Measurements from ENCODE around the gene ELOVL2. TPM values are rescaled to one million over a fixed set of nuclear protein-coding genes. Genes with fewer than 3 reads are reported as not detected.
"Not testable (repeated sequence)": the region's sequence is repeated elsewhere in the genome, so short reads cannot be mapped to it uniquely, and the experiment has no call there.

The ELOVL2 gene
- total RNA-seq, 2 experiments from 2014 or later = not detected

DNA sequence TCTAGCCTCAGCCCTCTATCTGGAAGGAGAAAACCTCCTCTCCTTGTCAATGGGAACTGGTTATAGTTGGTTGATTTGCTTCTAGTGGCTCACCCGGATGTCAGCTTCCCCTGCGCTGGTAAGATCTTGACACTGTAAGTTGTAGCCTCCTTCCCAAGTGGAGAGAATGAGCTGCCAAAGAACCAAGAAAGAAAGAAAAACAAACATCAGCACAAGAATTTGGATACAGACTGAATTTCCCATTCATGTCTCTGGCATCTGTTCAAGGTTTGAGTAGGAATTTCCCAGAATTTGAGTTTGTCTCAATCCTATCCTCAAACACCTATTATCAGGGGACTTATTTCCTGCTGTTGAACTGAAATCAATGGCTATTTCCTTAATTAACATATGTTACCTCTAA lies 44.1 kb downstream of the ELOVL2 start:
- Mint-ChIP-seq H3K27ac (no peak overlapping the region), H3K36me3 (ENCODE audit: low read depth) (no peaks in the 10 kb centered on the region), H3K4me1 (ENCODE audit: low read depth) (no peaks in the 10 kb centered on the region), H3K9me3 (ENCODE audit: insufficient read depth) (no peaks in the 10 kb centered on the region), H3K27me3 (ENCODE audit: low read depth) (peaks cover 22% of the 10 kb centered on the region), H3K4me3 (no peak overlapping the region)
- ATAC-seq = no peak
- ChIA-PET POLR2A (no interaction called here), CTCF (no interaction called here)
- DNase-seq = no peak

DNA sequence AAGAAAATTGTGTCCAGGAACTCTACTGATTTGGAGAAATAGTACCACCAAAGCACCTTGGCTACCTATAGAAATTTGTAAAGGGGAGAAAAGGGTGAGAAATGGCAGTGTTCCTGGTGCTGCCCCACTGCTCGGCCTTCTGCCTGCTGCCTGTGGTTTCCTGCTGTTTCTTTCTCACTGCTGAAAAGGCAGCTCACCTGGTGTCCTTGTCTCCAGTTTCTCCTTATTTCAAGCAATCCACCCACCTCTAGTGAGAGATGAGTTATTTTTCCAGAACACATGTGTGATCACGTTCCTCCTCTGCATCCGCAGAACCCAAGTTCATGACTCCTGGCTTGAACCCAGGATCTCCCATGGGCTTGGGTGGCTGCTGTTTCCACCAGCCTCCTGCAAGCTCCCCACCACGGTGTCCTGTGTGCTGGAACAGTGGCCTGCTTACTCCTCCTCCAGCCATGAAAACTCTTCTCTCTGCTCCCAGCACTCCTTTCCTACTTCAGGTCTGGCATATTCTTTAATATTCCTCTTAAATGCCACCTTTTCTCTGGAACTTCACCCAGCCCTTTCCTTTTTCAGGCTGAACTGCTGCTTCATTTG lies 48.9 kb downstream of the ELOVL2 start:
- Mint-ChIP-seq H3K27me3 (ENCODE audit: low read depth) (peaks cover 4% of the 10 kb centered on the region), H3K4me1 (ENCODE audit: low read depth) (no peaks in the 10 kb centered on the region), H3K4me3 (no peak overlapping the region), H3K36me3 (ENCODE audit: low read depth) (no peaks in the 10 kb centered on the region), H3K27ac (no peak overlapping the region), H3K9me3 (ENCODE audit: insufficient read depth) (no peaks in the 10 kb centered on the region)
- ChIA-PET POLR2A (interaction anchor here (0.5 kb wide), 1 partner anchor 33 kb away, joined by 3 read pairs; no protein-coding TSS in a partner anchor), CTCF (no interaction called here)
- no peak for ATAC-seq
- DNase-seq = no peak

DNA sequence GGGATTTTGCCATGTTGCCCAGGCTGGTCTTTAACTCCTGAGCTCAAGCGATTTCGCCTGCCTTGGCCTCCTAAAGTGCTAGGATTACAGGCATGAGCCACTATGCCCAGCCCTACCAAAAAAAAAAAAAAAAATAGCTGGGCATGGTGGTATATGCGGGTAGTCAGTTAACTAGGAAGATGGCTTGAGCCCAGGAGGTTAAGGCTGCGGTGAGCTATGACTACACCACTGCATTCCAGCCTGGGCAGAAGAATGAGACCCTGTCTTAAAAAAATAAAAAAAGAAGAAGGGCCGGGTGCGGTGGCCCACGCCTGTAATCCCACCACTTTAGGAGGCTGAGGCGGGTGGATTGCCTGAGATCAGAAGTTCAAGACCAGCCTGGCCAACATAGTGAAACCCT lies 50.2 kb downstream of the ELOVL2 start:
- Mint-ChIP-seq H3K27ac (no peak overlapping the region), H3K4me1 (ENCODE audit: low read depth) (no peaks in the 10 kb centered on the region)

DNA sequence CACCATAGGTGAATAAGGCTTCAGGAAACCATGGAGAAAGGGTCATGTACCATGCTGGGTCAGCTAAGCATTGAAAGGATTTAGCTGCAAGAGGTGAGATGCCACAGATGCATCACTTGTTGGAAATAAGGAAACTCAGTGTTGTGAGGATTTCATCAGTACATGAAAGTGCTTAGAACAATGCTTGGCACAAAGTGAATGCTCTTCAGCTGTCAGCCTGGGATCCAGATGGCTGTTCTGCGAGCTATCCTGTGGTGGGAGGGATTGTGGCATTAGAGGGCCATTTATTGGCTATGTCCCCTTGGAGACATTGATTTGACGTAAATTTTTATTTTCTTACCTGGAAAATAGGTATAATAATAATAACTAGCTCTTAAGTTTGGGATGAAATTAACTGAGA lies 53.0 kb downstream of the ELOVL2 start:
- no peak for ATAC-seq
- POLR2A ChIA-PET = no interaction called here
- CTCF ChIA-PET = interaction anchor here (1.6 kb wide), 1 partner anchor 37 kb away, joined by 6 read pairs; no protein-coding TSS in a partner anchor
- no peaks in the 10 kb centered on the region for H3K27me3 Mint-ChIP-seq (ENCODE audit: low read depth)
- no peak for DNase-seq
- no peaks in the 10 kb centered on the region for H3K9me3 Mint-ChIP-seq (ENCODE audit: insufficient read depth)
- no peaks in the 10 kb centered on the region for H3K36me3 Mint-ChIP-seq (ENCODE audit: low read depth)
- no peaks in the 10 kb centered on the region for H3K4me1 Mint-ChIP-seq (ENCODE audit: low read depth)
- no peak overlapping the region for H3K4me3 Mint-ChIP-seq
- no peak overlapping the region for H3K27ac Mint-ChIP-seq

More for the DNA sequence above, 50.2 kb downstream of the ELOVL2 start:
- POLR2A ChIA-PET = no interaction called here
- Mint-ChIP-seq H3K9me3 (ENCODE audit: insufficient read depth) (no peaks in the 10 kb centered on the region), H3K27me3 (ENCODE audit: low read depth) (no peaks in the 10 kb centered on the region), H3K4me3 (no peak overlapping the region), H3K36me3 (ENCODE audit: low read depth) (no peaks in the 10 kb centered on the region)
- ATAC-seq = no peak
- no peak for DNase-seq
- CTCF ChIA-PET = interaction anchor here (1.5 kb wide), 1 partner anchor 39 kb away, joined by 4 read pairs; no protein-coding TSS in a partner anchor

DNA sequence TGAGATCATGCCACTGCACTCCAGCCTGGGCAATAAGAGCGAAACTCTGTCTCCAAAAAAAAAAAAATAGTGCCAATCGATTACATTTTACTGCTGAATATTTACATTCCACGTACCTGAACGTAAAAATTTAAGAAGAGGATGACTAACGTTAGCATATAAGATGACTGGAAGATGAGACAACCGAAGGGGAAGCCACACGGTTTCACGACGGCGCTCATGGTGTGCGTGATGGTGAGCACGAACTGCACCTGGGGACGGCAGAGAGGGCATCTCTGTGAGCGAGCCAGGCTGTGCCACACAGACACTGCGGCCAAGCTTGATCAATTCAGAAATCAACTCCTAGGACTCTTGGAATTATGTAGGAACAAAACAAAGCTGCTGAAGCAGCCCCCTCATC lies 54.5 kb downstream of the ELOVL2 start:
- ChIA-PET POLR2A (no interaction called here), CTCF (interaction anchor here (1.6 kb wide), 1 partner anchor 35 kb away, joined by 6 read pairs; no protein-coding TSS in a partner anchor)
- H3K27me3 Mint-ChIP-seq (ENCODE audit: low read depth) = no peaks in the 10 kb centered on the region
- H3K4me1 Mint-ChIP-seq (ENCODE audit: low read depth) = no peaks in the 10 kb centered on the region
- DNase-seq (no peak), ATAC-seq (no peak)
- no peak overlapping the region for H3K27ac Mint-ChIP-seq
- no peaks in the 10 kb centered on the region for H3K9me3 Mint-ChIP-seq (ENCODE audit: insufficient read depth)
- H3K36me3 Mint-ChIP-seq (ENCODE audit: low read depth) = no peaks in the 10 kb centered on the region
- no peak overlapping the region for H3K4me3 Mint-ChIP-seq

DNA sequence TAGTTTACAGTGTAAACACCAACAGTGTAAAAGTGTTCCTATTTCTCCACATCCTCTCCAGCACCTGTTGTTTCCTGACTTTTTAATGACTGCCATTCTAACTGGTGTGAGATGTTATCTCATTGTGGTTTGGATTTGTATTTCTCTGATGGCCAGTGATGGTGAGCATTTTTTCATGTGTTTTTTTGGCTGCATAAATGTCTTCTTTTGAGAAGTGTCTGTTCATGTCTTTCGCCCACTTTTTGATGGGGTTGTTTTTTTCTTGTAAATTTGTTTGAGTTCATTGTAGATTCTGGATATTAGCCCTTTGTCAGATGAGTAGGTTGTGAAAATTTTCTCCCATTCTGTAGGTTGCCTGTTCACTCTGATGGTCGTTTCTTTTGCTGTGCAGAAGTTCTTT lies 59.1 kb downstream of the ELOVL2 start:
- DNase-seq; CTCF ChIA-PET; H3K27ac Mint-ChIP-seq; H3K9me3 Mint-ChIP-seq (ENCODE audit: insufficient read depth); H3K4me1 Mint-ChIP-seq (ENCODE audit: low read depth); ATAC-seq; H3K36me3 Mint-ChIP-seq (ENCODE audit: low read depth); H3K27me3 Mint-ChIP-seq (ENCODE audit: low read depth); POLR2A ChIA-PET; H3K4me3 Mint-ChIP-seq: not testable (repeated sequence)

DNA sequence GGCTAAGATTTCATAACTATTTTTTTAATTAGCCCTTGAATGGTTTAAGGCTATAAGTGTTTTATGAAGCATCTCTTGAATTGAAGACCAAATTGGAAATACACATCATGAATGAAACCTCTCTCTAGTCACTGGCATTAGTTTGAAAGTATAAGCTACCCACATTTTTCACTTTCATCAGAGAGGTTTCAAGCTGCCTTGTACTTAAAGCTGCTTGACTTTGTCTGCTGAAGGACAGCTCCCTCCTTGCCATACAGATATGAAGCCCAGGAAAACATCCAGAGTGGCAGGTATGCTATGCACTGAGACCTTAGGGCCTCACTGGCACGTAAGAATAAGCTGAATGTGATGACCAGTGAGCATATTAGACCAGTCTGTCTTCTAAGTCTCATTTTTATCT lies 62.7 kb downstream of the ELOVL2 start:
- H3K27ac Mint-ChIP-seq = no peak overlapping the region
- H3K27me3 Mint-ChIP-seq (ENCODE audit: low read depth) = peaks cover 2% of the 10 kb centered on the region
- no peaks in the 10 kb centered on the region for H3K9me3 Mint-ChIP-seq (ENCODE audit: insufficient read depth)
- DNase-seq = no peak
- H3K4me3 Mint-ChIP-seq = no peak overlapping the region
- no peak for ATAC-seq
- H3K36me3 Mint-ChIP-seq (ENCODE audit: low read depth) = no peaks in the 10 kb centered on the region
- no peaks in the 10 kb centered on the region for H3K4me1 Mint-ChIP-seq (ENCODE audit: low read depth)
- ChIA-PET CTCF (interaction anchor here (1.2 kb wide), 1 partner anchor 27 kb away, joined by 3 read pairs; no protein-coding TSS in a partner anchor), POLR2A (no interaction called here)

DNA sequence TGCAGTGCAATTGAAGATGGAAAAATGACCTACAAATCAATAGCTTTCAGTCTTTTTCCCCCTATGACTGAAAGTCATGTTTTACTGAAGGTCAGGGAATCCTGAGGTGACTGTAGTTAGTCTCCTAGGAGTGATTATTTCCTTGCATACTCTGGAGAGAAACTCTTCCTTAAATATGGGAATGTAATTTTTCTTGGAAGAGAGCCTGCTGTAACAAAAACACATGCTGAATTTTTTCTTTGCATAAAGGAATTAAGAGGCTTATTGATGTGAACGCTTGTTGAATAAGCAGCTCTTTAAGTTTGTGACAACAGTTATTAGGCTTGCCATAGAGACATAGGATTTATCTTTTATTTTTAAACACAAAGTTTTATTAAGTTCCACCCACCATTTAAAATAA lies 64.5 kb downstream of the ELOVL2 start:
- ATAC-seq (no peak), DNase-seq (no peak)
- no peaks in the 10 kb centered on the region for H3K9me3 Mint-ChIP-seq (ENCODE audit: insufficient read depth)
- no peaks in the 10 kb centered on the region for H3K4me1 Mint-ChIP-seq (ENCODE audit: low read depth)
- H3K27me3 Mint-ChIP-seq (ENCODE audit: low read depth) = peaks cover 2% of the 10 kb centered on the region
- POLR2A ChIA-PET = no interaction called here
- H3K4me3 Mint-ChIP-seq = no peak overlapping the region
- H3K36me3 Mint-ChIP-seq (ENCODE audit: low read depth) = no peaks in the 10 kb centered on the region
- CTCF ChIA-PET = interaction anchor here (0.9 kb wide), 1 partner anchor 8 kb away, joined by 3 read pairs; no protein-coding TSS in a partner anchor
- H3K27ac Mint-ChIP-seq = no peak overlapping the region

DNA sequence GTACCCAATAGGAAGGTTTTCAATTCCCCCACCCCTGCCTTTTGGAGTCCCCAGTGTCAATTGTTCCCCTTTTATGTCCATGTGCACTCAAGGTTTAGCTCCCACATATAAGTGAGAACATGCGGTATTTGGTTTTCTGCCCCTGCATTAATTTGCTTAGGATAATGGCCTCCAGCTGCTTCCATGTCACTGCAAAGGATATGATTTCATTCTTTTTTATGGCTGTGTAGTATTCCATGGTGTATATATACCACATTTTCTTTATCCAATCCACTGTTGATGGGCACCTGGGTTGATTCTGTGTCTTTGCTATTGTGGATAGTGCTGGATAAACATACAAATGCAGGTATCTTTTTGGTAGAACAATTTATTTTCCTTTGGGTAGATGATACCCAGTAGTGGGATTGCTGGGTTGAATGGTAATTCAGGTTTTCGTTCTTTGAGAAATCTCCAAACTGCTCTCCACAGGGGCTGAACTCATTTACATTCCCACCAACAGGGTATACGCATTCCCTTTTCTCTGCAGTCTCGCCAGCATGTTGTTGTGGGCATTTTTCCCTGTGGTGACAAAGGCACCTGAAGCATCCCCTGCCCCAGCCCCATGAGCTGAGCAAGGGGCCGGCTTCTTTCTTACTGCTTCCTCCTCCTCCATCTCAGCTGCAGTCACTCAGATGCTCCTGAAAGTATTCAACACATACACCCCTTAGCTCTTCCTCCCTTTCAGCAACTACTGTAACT lies 66.7 kb downstream of the ELOVL2 start:
- no peaks in the 10 kb centered on the region for H3K4me1 Mint-ChIP-seq (ENCODE audit: low read depth)
- POLR2A ChIA-PET = no interaction called here
- ATAC-seq (no peak), DNase-seq (no peak)
- no peaks in the 10 kb centered on the region for H3K9me3 Mint-ChIP-seq (ENCODE audit: insufficient read depth)
- H3K4me3 Mint-ChIP-seq = no peak overlapping the region
- H3K27me3 Mint-ChIP-seq (ENCODE audit: low read depth) = no peaks in the 10 kb centered on the region
- CTCF ChIA-PET = interaction anchor here (1.8 kb wide), 1 partner anchor 23 kb away, joined by 4 read pairs; no protein-coding TSS in a partner anchor
- no peak overlapping the region for H3K27ac Mint-ChIP-seq
- H3K36me3 Mint-ChIP-seq (ENCODE audit: low read depth) = no peaks in the 10 kb centered on the region

DNA sequence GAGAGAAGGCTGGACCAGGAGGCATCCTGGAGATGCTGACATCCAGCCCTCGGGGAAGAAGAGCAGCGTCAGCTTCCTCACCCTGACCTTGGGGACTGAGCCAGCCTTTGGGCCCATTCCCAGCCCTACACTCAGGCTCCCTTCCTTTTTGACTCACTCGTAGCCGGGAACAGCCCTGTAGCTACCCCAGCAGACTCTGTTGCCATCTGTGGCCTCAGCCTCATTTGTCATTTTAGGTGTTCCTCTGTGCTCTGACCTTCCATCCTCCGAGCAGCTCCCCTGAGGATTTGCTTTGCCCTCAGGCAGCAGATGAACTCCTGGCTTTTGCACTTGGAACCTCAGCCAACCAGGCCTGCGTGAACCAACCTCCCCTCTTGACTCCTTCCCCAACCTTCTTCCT lies 67.5 kb downstream of the ELOVL2 start:
- POLR2A ChIA-PET = no interaction called here
- CTCF ChIA-PET = interaction anchor here (1.8 kb wide), 1 partner anchor 22 kb away, joined by 4 read pairs; no protein-coding TSS in a partner anchor
- H3K27ac Mint-ChIP-seq = no peak overlapping the region
- no peaks in the 10 kb centered on the region for H3K4me1 Mint-ChIP-seq (ENCODE audit: low read depth)
- no peaks in the 10 kb centered on the region for H3K27me3 Mint-ChIP-seq (ENCODE audit: low read depth)
- no peaks in the 10 kb centered on the region for H3K9me3 Mint-ChIP-seq (ENCODE audit: insufficient read depth)
- H3K36me3 Mint-ChIP-seq (ENCODE audit: low read depth) = no peaks in the 10 kb centered on the region
- DNase-seq (no peak), ATAC-seq (no peak)
- no peak overlapping the region for H3K4me3 Mint-ChIP-seq

DNA sequence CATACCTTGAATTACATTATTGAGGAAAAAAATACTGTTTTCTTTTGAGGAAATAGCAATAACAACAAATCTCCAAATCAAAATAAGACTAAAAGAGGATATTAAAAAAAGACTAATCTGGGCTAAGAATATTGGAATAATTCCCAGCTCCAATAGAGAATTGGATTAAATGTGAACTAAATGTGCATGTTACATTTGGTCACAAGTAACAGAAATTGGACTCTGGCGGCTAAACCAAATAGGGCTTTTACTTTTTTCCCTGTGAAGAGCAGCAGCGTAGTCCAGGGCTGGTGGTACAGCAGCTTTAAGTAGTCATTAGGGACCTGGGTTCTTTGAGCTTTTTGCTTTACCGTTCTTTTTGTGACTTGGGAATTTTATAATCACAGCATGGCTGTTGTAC lies 71.9 kb downstream of the ELOVL2 start:
- no peak overlapping the region for H3K27ac Mint-ChIP-seq
- DNase-seq = no peak
- H3K4me3 Mint-ChIP-seq = no peak overlapping the region
- no peaks in the 10 kb centered on the region for H3K36me3 Mint-ChIP-seq (ENCODE audit: low read depth)
- H3K4me1 Mint-ChIP-seq (ENCODE audit: low read depth) = no peaks in the 10 kb centered on the region
- no peaks in the 10 kb centered on the region for H3K9me3 Mint-ChIP-seq (ENCODE audit: insufficient read depth)
- CTCF ChIA-PET = interaction anchor here (1.1 to 1.4 kb wide), 2 partner anchors 18 to 494 kb away, joined by 3 to 4 read pairs; no protein-coding TSS in a partner anchor
- POLR2A ChIA-PET = no interaction called here
- peaks cover 4% of the 10 kb centered on the region for H3K27me3 Mint-ChIP-seq (ENCODE audit: low read depth)
- no peak for ATAC-seq

DNA sequence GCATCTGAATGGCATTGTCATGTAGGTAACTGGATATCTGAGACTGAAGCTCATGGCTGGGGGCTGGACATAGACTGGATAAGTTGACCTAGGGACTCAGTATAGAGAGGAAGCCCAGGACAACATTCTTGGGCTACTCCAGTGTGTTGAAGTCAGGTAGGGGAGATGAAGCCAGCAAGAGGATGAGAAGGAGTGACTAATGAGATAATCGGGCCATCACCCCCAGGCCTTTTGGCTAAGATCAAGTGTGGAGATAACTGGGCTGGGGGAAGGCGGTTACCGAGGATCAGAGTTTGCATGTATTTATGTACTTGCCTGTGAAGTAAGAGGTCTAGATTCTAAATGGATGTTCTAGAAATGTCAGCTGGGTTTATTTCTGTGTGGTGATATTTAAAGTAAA lies 73.4 kb downstream of the ELOVL2 start:
- H3K4me1 Mint-ChIP-seq (ENCODE audit: low read depth) = no peaks in the 10 kb centered on the region
- H3K4me3 Mint-ChIP-seq = no peak overlapping the region
- H3K27ac Mint-ChIP-seq = no peak overlapping the region
- ChIA-PET CTCF (no interaction called here), POLR2A (no interaction called here)
- DNase-seq (no peak), ATAC-seq (no peak)
- no peaks in the 10 kb centered on the region for H3K36me3 Mint-ChIP-seq (ENCODE audit: low read depth)
- H3K27me3 Mint-ChIP-seq (ENCODE audit: low read depth) = peaks cover 4% of the 10 kb centered on the region
- no peaks in the 10 kb centered on the region for H3K9me3 Mint-ChIP-seq (ENCODE audit: insufficient read depth)

Measured in activated CD8-positive, alpha-beta T cell treated with anti-CD3 and anti-CD28 coated beads, Interleukin-2, amount 10 ng/mL, durations not matched to agents 7 days and 5 days (primary cell).